Endothelial cell (in vitro differentiated cells): Measurements from ENCODE around the gene IFITM5. TPM values are rescaled to one million over a fixed set of nuclear protein-coding genes. Genes with fewer than 3 reads are reported as not detected.

Source experiments
- DNase-seq: peaks from one replicate; pipeline ENCODE4 v3.0.0; 2021; ENCODE audit warnings: low spot score
- H3K27ac Mint-ChIP-seq: one replicate; pipeline ENCODE4 v1.8.0; 2021; ENCODE audit warnings: mixed read lengths, inconsistent platforms; ENCODE audit not compliant: unreplicated experiment
- H3K27me3 Mint-ChIP-seq: one replicate; pipeline ENCODE4 v1.8.0; 2021; ENCODE audit warnings: mild to moderate bottlenecking, moderate library complexity, mixed read lengths, inconsistent platforms; ENCODE audit not compliant: unreplicated experiment
- H3K36me3 Mint-ChIP-seq: one replicate; pipeline ENCODE4 v1.8.0; 2021; ENCODE audit warnings: mild to moderate bottlenecking, low read depth, mixed read lengths, inconsistent platforms; ENCODE audit not compliant: unreplicated experiment
- H3K4me1 Mint-ChIP-seq: one replicate; pipeline ENCODE4 v1.8.0; 2021; ENCODE audit warnings: mild to moderate bottlenecking, mixed read lengths, inconsistent platforms; ENCODE audit not compliant: unreplicated experiment
- H3K4me3 Mint-ChIP-seq: one replicate; pipeline ENCODE4 v1.8.0; 2021; ENCODE audit warnings: mild to moderate bottlenecking, mixed read lengths, inconsistent platforms; ENCODE audit not compliant: unreplicated experiment
- H3K9me3 Mint-ChIP-seq: one replicate; pipeline ENCODE4 v1.8.0; 2021; ENCODE audit warnings: mixed read lengths, inconsistent platforms; ENCODE audit not compliant: unreplicated experiment
- total RNA-seq: library from RNA; stranded (reverse); fragmentation: NEBNext Ultra II Directional; extraction: Animal tissue kit (Norgen Biotek cat#: 25700); gene quantifications from one replicate; pipeline ENCODE4 v1.2.1, GENCODE V29; 2021; ENCODE audit not compliant: unreplicated experiment
- TF ChIP-seq, protein P1 (sequence below): fragments of 200-600 bp; sonication (generic); IDR thresholded peaks from one replicate; pipeline ENCODE4 v1.5.0; 2021; ENCODE audit warnings: antibody characterized with exemption; ENCODE audit not compliant: unreplicated experiment

IFITM5 gene
- total RNA-seq, 1 donor from 2014 or later: not detected

DNA sequence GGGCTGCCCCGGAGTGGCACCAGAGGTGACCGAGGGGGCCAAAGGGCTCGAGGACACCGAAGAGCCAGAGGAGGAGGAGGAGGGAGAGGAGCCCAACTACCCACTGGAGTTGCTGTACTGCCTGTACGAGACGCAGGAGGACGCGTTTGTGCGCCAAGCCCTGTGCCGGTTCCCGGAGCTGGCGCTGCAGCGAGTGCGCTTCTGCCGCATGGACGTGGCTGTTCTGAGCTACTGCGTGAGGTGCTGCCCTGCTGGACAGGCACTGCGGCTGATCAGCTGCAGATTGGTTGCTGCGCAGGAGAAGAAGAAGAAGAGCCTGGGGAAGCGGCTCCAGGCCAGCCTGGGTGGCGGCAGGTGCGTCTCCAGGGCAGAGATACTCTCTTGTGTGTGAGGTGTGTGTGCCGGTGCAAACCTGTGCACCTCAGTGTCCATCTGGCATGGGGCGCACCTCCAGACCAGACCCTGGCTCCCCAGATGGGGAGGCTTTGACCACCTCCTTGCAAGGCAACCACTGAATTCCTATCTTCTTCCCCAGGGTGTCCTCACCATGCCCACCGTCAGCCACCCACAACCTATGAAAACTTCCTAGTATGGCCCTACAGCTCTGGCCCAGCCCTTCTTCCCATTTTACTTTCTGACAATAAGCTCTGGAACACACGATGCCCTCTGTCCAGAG is 17.7 kb downstream of the IFITM5 start:
- peaks cover 23% of the 10 kb centered on the region for H3K27me3 Mint-ChIP-seq
- no peaks in the 10 kb centered on the region for H3K4me1 Mint-ChIP-seq
- peak overlapping the region; percentile 42 for H3K4me3 Mint-ChIP-seq
- H3K9me3 Mint-ChIP-seq: peaks cover 4% of the 10 kb centered on the region
- H3K36me3 Mint-ChIP-seq: peaks cover 5% of the 10 kb centered on the region
- no peak for DNase-seq
- peak overlapping the region; percentile 74 for H3K27ac Mint-ChIP-seq
- TF ChIP-seq, protein P1, sequence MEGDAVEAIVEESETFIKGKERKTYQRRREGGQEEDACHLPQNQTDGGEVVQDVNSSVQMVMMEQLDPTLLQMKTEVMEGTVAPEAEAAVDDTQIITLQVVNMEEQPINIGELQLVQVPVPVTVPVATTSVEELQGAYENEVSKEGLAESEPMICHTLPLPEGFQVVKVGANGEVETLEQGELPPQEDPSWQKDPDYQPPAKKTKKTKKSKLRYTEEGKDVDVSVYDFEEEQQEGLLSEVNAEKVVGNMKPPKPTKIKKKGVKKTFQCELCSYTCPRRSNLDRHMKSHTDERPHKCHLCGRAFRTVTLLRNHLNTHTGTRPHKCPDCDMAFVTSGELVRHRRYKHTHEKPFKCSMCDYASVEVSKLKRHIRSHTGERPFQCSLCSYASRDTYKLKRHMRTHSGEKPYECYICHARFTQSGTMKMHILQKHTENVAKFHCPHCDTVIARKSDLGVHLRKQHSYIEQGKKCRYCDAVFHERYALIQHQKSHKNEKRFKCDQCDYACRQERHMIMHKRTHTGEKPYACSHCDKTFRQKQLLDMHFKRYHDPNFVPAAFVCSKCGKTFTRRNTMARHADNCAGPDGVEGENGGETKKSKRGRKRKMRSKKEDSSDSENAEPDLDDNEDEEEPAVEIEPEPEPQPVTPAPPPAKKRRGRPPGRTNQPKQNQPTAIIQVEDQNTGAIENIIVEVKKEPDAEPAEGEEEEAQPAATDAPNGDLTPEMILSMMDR: no peak

DNA sequence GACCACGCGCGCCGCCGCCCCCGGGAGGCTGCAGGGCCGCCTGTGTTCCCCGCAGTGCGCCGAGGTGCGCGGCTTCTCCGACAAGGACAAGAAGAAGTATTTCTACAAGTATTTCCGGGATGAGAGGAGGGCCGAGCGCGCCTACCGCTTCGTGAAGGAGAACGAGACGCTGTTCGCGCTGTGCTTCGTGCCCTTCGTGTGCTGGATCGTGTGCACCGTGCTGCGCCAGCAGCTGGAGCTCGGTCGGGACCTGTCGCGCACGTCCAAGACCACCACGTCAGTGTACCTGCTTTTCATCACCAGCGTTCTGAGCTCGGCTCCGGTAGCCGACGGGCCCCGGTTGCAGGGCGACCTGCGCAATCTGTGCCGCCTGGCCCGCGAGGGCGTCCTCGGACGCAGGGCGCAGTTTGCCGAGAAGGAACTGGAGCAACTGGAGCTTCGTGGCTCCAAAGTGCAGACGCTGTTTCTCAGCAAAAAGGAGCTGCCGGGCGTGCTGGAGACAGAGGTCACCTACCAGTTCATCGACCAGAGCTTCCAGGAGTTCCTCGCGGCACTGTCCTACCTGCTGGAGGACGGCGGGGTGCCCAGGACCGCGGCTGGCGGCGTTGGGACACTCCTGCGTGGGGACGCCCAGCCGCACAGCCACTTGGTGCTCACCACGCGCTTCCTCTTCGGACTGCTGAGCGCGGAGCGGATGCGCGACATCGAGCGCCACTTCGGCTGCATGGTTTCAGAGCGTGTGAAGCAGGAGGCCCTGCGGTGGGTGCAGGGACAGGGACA is 18.4 kb downstream of the IFITM5 start:
- Mint-ChIP-seq H3K36me3 (peaks cover 5% of the 10 kb centered on the region), H3K4me3 (no peak overlapping the region), H3K9me3 (peaks cover 4% of the 10 kb centered on the region), H3K27me3 (peaks cover 22% of the 10 kb centered on the region), H3K27ac (no peak overlapping the region), H3K4me1 (no peaks in the 10 kb centered on the region)
- TF ChIP-seq, protein P1: no peak
- DNase-seq: no peak

GRCh38 chr11:279966-280705 is 19.2 kb downstream of the IFITM5 start:
- peaks cover 4% of the 10 kb centered on the region for H3K9me3 Mint-ChIP-seq
- H3K27me3 Mint-ChIP-seq: peaks cover 22% of the 10 kb centered on the region
- no peak overlapping the region for H3K4me3 Mint-ChIP-seq
- peak; percentile 57 for DNase-seq
- H3K36me3 Mint-ChIP-seq: peaks cover 5% of the 10 kb centered on the region
- H3K4me1 Mint-ChIP-seq: no peaks in the 10 kb centered on the region
- TF ChIP-seq, protein P1: no peak
- no peak overlapping the region for H3K27ac Mint-ChIP-seq

DNA sequence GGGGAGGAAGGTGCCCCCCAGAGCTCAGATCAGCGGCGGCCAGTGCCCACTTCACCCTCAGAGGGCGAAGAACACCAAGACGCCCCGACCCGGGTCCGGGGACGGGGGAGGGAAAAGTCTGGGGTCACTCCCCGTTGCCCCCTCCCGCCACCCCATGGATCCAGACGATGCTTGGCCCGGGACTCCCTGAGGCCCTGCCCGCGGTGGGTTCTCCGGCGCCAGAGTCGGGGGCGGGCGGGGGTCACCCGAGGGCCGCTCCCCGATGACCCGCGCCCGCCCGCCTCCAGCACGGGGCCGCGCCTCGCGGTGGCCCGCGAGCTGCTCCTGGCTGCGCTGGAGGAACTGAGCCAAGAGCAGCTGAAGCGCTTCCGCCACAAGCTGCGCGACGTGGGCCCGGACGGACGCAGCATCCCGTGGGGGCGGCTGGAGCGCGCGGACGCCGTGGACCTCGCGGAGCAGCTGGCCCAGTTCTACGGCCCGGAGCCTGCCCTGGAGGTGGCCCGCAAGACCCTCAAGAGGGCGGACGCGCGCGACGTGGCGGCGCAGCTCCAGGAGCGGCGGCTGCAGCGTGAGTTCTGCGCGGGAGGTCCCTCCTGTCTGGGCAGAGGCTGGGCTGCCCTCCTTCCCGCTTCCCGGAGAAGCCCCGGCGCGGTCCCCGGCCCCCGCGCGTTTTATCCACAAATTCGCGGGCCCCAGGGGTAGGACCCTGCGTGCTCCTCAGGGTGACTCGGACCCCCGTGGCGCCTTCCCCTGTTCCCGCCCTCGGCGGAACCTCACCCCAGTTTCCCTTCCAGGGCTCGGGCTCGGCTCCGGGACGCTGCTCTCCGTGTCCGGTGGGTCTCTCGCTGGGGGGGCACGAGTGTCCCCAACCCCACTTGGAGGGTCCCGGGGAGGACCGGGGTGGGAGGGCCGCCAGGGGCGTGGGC is 20.0 kb downstream of the IFITM5 start:
- no peak for DNase-seq
- H3K27ac Mint-ChIP-seq: no peak overlapping the region
- no peak overlapping the region for H3K4me3 Mint-ChIP-seq
- TF ChIP-seq, protein P1: no peak
- peaks cover 4% of the 10 kb centered on the region for H3K9me3 Mint-ChIP-seq
- H3K27me3 Mint-ChIP-seq: peaks cover 22% of the 10 kb centered on the region
- no peaks in the 10 kb centered on the region for H3K4me1 Mint-ChIP-seq
- peaks cover 5% of the 10 kb centered on the region for H3K36me3 Mint-ChIP-seq
